Activated CD8-positive, alpha-beta T cell treated with anti-CD3 and anti-CD28 coated beads for 36 hours (primary cell): ENCODE data around the gene CTBP1. TPM values are rescaled to one million over a fixed set of nuclear protein-coding genes. Genes with fewer than 3 reads are reported as not detected.

Experiments used
- ATAC-seq: fragments of 200-7000 bp; cut with Tn5 transposase; one replicate; pipeline ENCODE4 v1.10.0; 2021; ENCODE audit warnings: mild to moderate bottlenecking, moderate library complexity
- CTCF ChIA-PET: fragments of 350-600 bp; sonication (Branson Sonifier 250); formaldehyde crosslinking; loops from one replicate; lab custom pipeline; 2021; ENCODE audit warnings: antibody characterized with exemption; lab: Charles Lee
- POLR2A ChIA-PET: fragments of 350-600 bp; sonication (Branson Sonifier 250); formaldehyde crosslinking; loops from one replicate; lab custom pipeline; 2021; ENCODE audit warnings: antibody characterized with exemption; lab: Charles Lee
- DNase-seq: peaks from one replicate; pipeline ENCODE4 v3.0.0-alpha.2; 2020
- H3K27ac Mint-ChIP-seq: one replicate; pipeline ENCODE4 v1.8.0; 2021; ENCODE audit warnings: mild to moderate bottlenecking, mixed read lengths
- H3K27me3 Mint-ChIP-seq: one replicate; pipeline ENCODE4 v1.8.0; 2021; ENCODE audit warnings: mixed read lengths
- H3K36me3 Mint-ChIP-seq: one replicate; pipeline ENCODE4 v1.8.0; 2021; ENCODE audit warnings: low read depth, mixed read lengths
- H3K4me1 Mint-ChIP-seq: one replicate; pipeline ENCODE4 v1.8.0; 2021; ENCODE audit warnings: low read depth, mixed read lengths
- H3K4me3 Mint-ChIP-seq: one replicate; pipeline ENCODE4 v1.8.0; 2021; ENCODE audit warnings: mild to moderate bottlenecking, moderate library complexity, mixed read lengths
- H3K9me3 Mint-ChIP-seq: one replicate; pipeline ENCODE4 v1.8.0; 2021; ENCODE audit warnings: mixed read lengths
- CTCF ChIP-seq: fragments of 200-600 bp; IDR thresholded peaks from one replicate; pipeline ENCODE4 v1.8.0; 2022; ENCODE audit warnings: antibody characterized with exemption, mild to moderate bottlenecking
- intact Hi-C: fragments of 100-400 bp; cut with micrococcal nuclease; formaldehyde crosslinking; loops from one replicate; pipeline ENCODE4 v1.10.0; 2022
- total RNA-seq, 2 experiments: library from RNA; stranded (reverse); gene quantifications; one replicate each; pipeline ENCODE4 v1.2.3, GENCODE V29; 2021

The CTBP1 gene
- total RNA-seq, 2 experiments from 2014 or later: 136 TPM

DNA sequence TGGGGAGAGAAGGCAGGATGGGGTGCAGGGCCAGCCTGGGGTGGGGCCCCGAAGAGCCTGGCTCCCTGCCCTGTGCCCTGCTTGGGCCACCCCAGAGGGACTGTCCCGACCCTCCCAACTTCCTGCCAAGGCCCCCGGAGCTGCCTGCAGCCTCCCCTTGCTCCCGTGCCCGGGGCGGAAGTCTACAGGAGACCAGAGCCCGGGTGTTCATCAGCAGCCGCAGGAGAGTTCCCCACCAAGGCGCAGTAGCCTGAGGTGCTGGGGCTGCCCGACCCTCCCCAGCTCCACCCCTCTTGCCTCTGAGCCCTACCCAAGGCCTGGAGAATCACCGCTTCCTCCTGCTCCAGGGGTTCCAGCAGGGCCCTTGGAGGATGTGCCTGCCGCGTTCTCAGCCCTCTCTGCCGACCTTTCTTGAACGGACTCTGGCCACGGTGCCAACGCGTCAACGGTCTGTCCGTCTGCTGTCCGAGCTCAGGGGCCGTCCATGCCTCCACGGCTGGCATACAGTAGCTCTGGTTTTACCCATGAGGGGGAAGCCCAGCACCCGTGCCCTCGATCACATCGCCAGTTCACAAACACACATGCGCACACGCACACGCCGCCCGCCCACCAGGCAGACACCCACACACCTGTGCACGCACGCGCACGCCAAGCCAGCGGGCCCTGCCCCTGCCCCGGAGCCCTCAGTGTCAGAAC lies 40.5 kb downstream of the CTBP1 start:
- CTCF ChIA-PET: interaction anchor here (0.9 kb wide), 1 partner anchor 8 kb away, joined by 3 read pairs; no protein-coding TSS in a partner anchor
- Mint-ChIP-seq H3K4me1 (peaks cover 16% of the 10 kb centered on the region), H3K9me3 (no peaks in the 10 kb centered on the region), H3K27ac (no peak overlapping the region), H3K27me3 (no peaks in the 10 kb centered on the region), H3K36me3 (no peaks in the 10 kb centered on the region), H3K4me3 (peak overlapping the region; percentile 34)
- no peak for TF ChIP-seq CTCF
- peak; percentile 40 for ATAC-seq
- POLR2A ChIA-PET: interaction anchor here (0.8 to 1.2 kb wide), 4 partner anchors 9 to 138 kb away, joined by 3 read pairs; no protein-coding TSS in a partner anchor
- peak; percentile 1 for DNase-seq
- intact Hi-C loops: no loop called here

- H3K36me3 Mint-ChIP-seq: no peaks in the 10 kb centered on the region
- ATAC-seq (no peak), DNase-seq (no peak)
- H3K4me3 Mint-ChIP-seq: peak overlapping the region; percentile 15
- ChIA-PET POLR2A (interaction anchor here (0.8 to 1.1 kb wide), 3 partner anchors 8 to 10 kb away, joined by 3 read pairs; no protein-coding TSS in a partner anchor), CTCF (no interaction called here)
- intact Hi-C loops: no loop called here
- H3K27me3 Mint-ChIP-seq: no peaks in the 10 kb centered on the region
- TF ChIP-seq CTCF: no peak
- H3K9me3 Mint-ChIP-seq: no peaks in the 10 kb centered on the region
- peaks cover 23% of the 10 kb centered on the region for H3K4me1 Mint-ChIP-seq
- no peak overlapping the region for H3K27ac Mint-ChIP-seq
These were observed 41.2 kb downstream of the CTBP1 start for GRCh38 chr4:1207603-1208265.

GRCh38 chr4:1207157-1207470 lies 41.8 kb downstream of the CTBP1 start:
- TF ChIP-seq CTCF: no peak
- intact Hi-C loops: no loop called here
- Mint-ChIP-seq H3K9me3 (no peaks in the 10 kb centered on the region), H3K27ac (no peak overlapping the region), H3K4me3 (no peak overlapping the region), H3K4me1 (peaks cover 27% of the 10 kb centered on the region), H3K36me3 (no peaks in the 10 kb centered on the region), H3K27me3 (no peaks in the 10 kb centered on the region)
- ChIA-PET POLR2A (interaction anchor here (1.1 kb wide), 1 partner anchor 10 kb away, joined by 3 read pairs; no protein-coding TSS in a partner anchor), CTCF (no interaction called here)
- peak; percentile 0 for DNase-seq
- no peak for ATAC-seq

DNA sequence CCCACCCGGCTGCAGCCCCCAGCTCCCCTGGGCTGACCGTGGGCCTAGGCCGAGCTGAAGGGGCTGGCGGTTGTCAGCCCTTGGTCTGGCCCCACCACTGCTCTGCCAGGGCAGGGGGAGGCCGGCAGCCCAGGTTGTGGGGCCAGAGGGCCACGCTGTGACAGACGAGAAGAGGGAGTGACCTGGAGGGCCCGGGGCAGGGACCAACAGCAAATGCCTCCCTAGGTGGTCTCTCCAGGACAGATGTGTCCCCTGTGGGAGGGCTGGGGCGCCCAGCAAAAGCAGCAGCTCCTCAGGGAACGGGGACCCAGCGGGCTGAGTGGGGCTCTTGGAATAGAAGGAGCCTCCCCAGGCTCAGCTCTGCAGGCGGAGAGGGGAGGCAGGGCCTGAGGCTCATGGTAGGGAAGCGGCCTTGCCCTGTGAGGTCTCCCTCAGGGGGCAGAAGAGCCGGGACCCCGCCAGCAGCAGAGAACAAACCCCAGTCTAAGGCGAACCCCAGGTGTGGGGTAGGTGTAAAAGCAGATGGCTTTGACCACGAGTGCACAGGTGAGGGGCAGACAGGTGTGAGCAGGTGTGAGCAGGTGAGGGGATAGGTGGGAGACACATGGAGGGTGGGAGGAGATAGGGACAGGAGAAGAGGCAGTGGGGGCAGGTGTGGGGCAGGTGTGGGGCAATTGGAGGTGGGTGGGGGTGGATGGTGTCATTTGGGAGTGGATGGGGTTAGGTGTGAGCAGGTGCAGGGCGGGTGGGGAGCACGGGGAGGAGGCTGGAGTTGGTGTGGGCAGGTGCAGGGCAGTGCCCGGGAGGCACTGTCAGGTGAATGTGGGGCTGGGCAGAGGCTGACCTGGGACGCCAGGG lies 42.4 kb downstream of the CTBP1 start:
- CTCF ChIA-PET: no interaction called here
- DNase-seq (peak; percentile 1), ATAC-seq (no peak)
- POLR2A ChIA-PET: interaction anchor here (0.6 to 1.1 kb wide), 2 partner anchors 11 to 929 kb away, joined by 3 read pairs; no protein-coding TSS in a partner anchor
- Mint-ChIP-seq H3K27ac (no peak overlapping the region), H3K4me3 (no peak overlapping the region), H3K36me3 (no peaks in the 10 kb centered on the region), H3K4me1 (peaks cover 32% of the 10 kb centered on the region), H3K27me3 (no peaks in the 10 kb centered on the region), H3K9me3 (no peaks in the 10 kb centered on the region)
- intact Hi-C loops: no loop called here
- TF ChIP-seq CTCF: no peak
